Hematopoietic multipotent progenitor cell treated with erythropoietin and hydrocortisone succinate and interleukin-3 and kit ligand, for 17 days (in vitro differentiated cells): ENCODE results near the gene LY6G6C.

Experiments
- DNase-seq: peaks from one replicate; pipeline ENCODE4 v3.0.0-alpha.2; 2015; ENCODE audit warnings: low spot score

The LY6G6C gene

GRCh38 chr6:31680226-31681134, 41.1 kb downstream of the LY6G6C start, which contains the start of gene LY6G5C:
TSS of gene LY6G5C (minus strand) at chr6:31681067. CDS start at chr6:31680373, 694 bp downstream.
- peak; percentile 80 for DNase-seq

GRCh38 chr6:31677955-31678354, 43.6 kb downstream of the LY6G6C start:
- no peak for DNase-seq

GRCh38 chr6:31676904-31677303, 44.6 kb downstream of the LY6G6C start:
- no peak for DNase-seq

GRCh38 chr6:31676322-31676903, 45.1 kb downstream of the LY6G6C start:
- no peak for DNase-seq

GRCh38 chr6:31669676-31670075, 51.9 kb downstream of the LY6G6C start, which contains the start of gene LY6G5B:
TSS of gene LY6G5B (plus strand) at chr6:31669976. CDS start at chr6:31670951, 975 bp downstream.
- DNase-seq: no peak
